PC-3 (cell line): ENCODE results near the gene DYNC2I2. TPM values are rescaled to one million over a fixed set of nuclear protein-coding genes. Genes with fewer than 3 reads are reported as not detected.

ENCODE experiments used
- ATAC-seq: fragments of 200-7000 bp; cut with Tn5 transposase; 2 replicates; pipeline ENCODE4 v1.9.1; 2020; ENCODE audit warnings: mild to moderate bottlenecking, moderate library complexity
- BruUV-seq: library from RNA; stranded (reverse); fragments of 400-500 nt; replicated peaks from 2 replicates; lab custom pipeline; 2021; lab: Mats Ljungman, UMichigan
- CTCF ChIA-PET: fragments of 300-600 bp; sonication (Branson Sonifier 250); formaldehyde crosslinking; loops from one replicate; lab custom pipeline; 2022; ENCODE audit warnings: antibody characterized with exemption; lab: Charles Lee
- POLR2A ChIA-PET: fragments of 300-600 bp; sonication (Branson Sonifier 250); formaldehyde crosslinking; loops from one replicate; lab custom pipeline; 2022; ENCODE audit warnings: antibody characterized with exemption; ENCODE audit not compliant: unreplicated experiment; lab: Charles Lee
- DNase-seq: peaks from one replicate; pipeline ENCODE4 v3.0.0-alpha.2; 2015
- H2AFZ ChIP-seq: fragments of 300-600 bp; sonication (generic); 2 replicates; pipeline ENCODE4 v1.6.0; 2016; ENCODE audit warnings: antibody characterized with exemption, low read length
- H3F3A ChIP-seq: fragments of 300-600 bp; sonication (generic); one replicate; pipeline ENCODE4 v1.6.0; 2017; ENCODE audit warnings: antibody characterized with exemption, low read length, control low read depth, mild to moderate bottlenecking; ENCODE audit not compliant: unreplicated experiment
- H3K27ac ChIP-seq: fragments of 300-600 bp; sonication (generic); 2 replicates; pipeline ENCODE4 v1.5.1; 2016; ENCODE audit warnings: mild to moderate bottlenecking, low read length
- H3K27me3 ChIP-seq: fragments of 300-600 bp; sonication (generic); 2 replicates; pipeline ENCODE4 v1.6.1; 2016; ENCODE audit warnings: low read length, mixed read lengths
- H3K36me3 ChIP-seq: fragments of 300-600 bp; sonication (generic); 2 replicates; pipeline ENCODE4 v1.6.1; 2016; ENCODE audit warnings: low read depth, mixed run types, low read length, mixed read lengths
- H3K4me1 ChIP-seq: fragments of 300-600 bp; sonication (generic); 2 replicates; pipeline ENCODE4 v1.5.1; 2016; ENCODE audit warnings: low read length; ENCODE audit not compliant: insufficient read depth
- H3K4me2 ChIP-seq: fragments of 300-600 bp; sonication (generic); 2 replicates; pipeline ENCODE4 v1.6.0; 2016; ENCODE audit warnings: low read length
- H3K4me3 ChIP-seq: fragments of 300-600 bp; sonication (generic); 2 replicates; pipeline ENCODE4 v1.5.1; 2016; ENCODE audit warnings: mild to moderate bottlenecking, low read length, mixed read lengths
- H3K79me2 ChIP-seq: fragments of 300-600 bp; sonication (generic); 2 replicates; pipeline ENCODE4 v1.6.1; 2017; ENCODE audit warnings: low read length, mixed read lengths
- H3K9ac ChIP-seq: fragments of 300-600 bp; sonication (generic); 2 replicates; pipeline ENCODE4 v1.6.0; 2016; ENCODE audit warnings: mild to moderate bottlenecking, low read length
- H3K9me2 ChIP-seq: fragments of 300-600 bp; sonication (generic); replicated peaks from 2 replicates; pipeline ENCODE4 v1.6.1; 2016; ENCODE audit warnings: mixed run types, low read length, mixed read lengths
- H3K9me3 ChIP-seq: fragments of 300-600 bp; sonication (generic); 2 replicates; pipeline ENCODE4 v1.6.1; 2016; ENCODE audit warnings: low read length, mixed read lengths
- H4K20me1 ChIP-seq: fragments of 300-600 bp; sonication (generic); 2 replicates; pipeline ENCODE4 v1.6.1; 2016; ENCODE audit warnings: low read length, mixed read lengths
- CTCF ChIP-seq: fragments of 300-600 bp; sonication (generic); conservative IDR thresholded peaks from 2 replicates; pipeline ENCODE4 v1.5.1; 2017; ENCODE audit warnings: antibody characterized with exemption, low read depth, mild to moderate bottlenecking, low read length
- EZH2 ChIP-seq: fragments of 300-600 bp; sonication (generic); IDR thresholded peaks from one replicate; pipeline ENCODE4 v1.6.1; 2017; ENCODE audit warnings: antibody characterized with exemption, mild to moderate bottlenecking, low read length; ENCODE audit not compliant: unreplicated experiment
- EZH2phosphoT487 ChIP-seq: fragments of 300-600 bp; sonication (generic); IDR thresholded peaks from 2 replicates; pipeline ENCODE4 v1.6.1; 2018; ENCODE audit warnings: mild to moderate bottlenecking, antibody characterized with exemption, low read length, borderline replicate concordance
- intact Hi-C: fragments of 100-400 bp; cut with micrococcal nuclease; formaldehyde crosslinking; loops from 2 replicates; pipeline ENCODE4 v1.9.0; 2023
- total RNA-seq: library from RNA; depleted of rRNA; stranded (reverse); fragments of >200 nt; gene quantifications from 2 replicates; pipeline ENCODE4 v1.2.3, GENCODE V29; 2014

Gene DYNC2I2
- total RNA-seq, 1 experiment from 2014 or later: 196 TPM

DNA sequence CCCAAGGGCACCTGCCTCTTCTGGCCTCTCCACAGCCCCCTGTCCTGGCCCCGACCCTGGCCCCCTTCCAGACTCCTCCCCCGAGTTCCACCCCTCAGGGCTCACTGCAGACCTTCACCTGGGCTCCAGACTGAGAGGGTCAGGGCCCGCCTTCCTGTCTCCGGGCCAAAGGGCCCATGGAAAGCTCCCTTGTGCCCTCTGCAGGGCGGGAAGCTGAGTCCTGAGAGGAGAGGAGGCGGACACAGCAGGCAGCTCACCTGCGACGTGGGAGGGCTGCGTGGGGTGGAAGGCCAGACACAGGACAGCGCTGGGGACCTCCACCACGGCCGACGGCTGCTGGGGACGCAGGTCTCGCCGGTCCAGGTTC is 20.6 kb downstream of the DYNC2I2 start:
- H3K4me2 ChIP-seq: peak overlapping the region; percentile 77
- no peaks in the 10 kb centered on the region for H3K9me3 ChIP-seq
- H3K27me3 ChIP-seq: no peaks in the 10 kb centered on the region
- no peaks in the 10 kb centered on the region for H3K79me2 ChIP-seq
- DNase-seq (peak; percentile 74), ATAC-seq (peak; percentile 66)
- CTCF ChIA-PET: interaction anchor here (0.5 to 1.2 kb wide), 5 partner anchors 26 to 97 kb away, joined by 3 read pairs; partner anchors contain the start of gene ZDHHC12
- H3K27ac ChIP-seq: peak overlapping the region; percentile 97
- H3K4me1 ChIP-seq: peaks cover 23% of the 10 kb centered on the region
- H2AFZ ChIP-seq: no peak overlapping the region
- no peaks in the 10 kb centered on the region for H3K9me2 ChIP-seq
- H3F3A ChIP-seq: no peaks in the 10 kb centered on the region
- POLR2A ChIA-PET: interaction anchor here (0.6 kb wide), 3 partner anchors 20 to 107 kb away, joined by 4 to 5 read pairs (median 4); no protein-coding TSS in a partner anchor
- H3K9ac ChIP-seq: peak overlapping the region; percentile 79
- no peaks in the 10 kb centered on the region; the same call in 1 of the 2 replicates for H3K36me3 ChIP-seq
- TF ChIP-seq EZH2 (no peak), EZH2phosphoT487 (no peak), CTCF (peak; percentile 42; the same call in 1 of the 2 replicates)
- TSS peak; percentile 18 for BruUV-seq
- intact Hi-C loops: loop anchor here (5.0 kb wide), 1 partner anchor 46 kb away; no protein-coding TSS in a partner anchor
- no peaks in the 10 kb centered on the region for H4K20me1 ChIP-seq
- H3K4me3 ChIP-seq: peak overlapping the region; percentile 43; the same call in 1 of the 2 replicates

GRCh38 chr9:128635266-128636023 is 21.2 kb downstream of the DYNC2I2 start:
- no peaks in the 10 kb centered on the region for H3K27me3 ChIP-seq
- H3K4me2 ChIP-seq: peak overlapping the region; percentile 77
- no peak overlapping the region for H2AFZ ChIP-seq
- H3K4me3 ChIP-seq: peak overlapping the region; percentile 43; the same call in 1 of the 2 replicates
- H3K9me2 ChIP-seq: no peaks in the 10 kb centered on the region
- intact Hi-C loops: loop anchor here (5.0 kb wide), 1 partner anchor 47 kb away; no protein-coding TSS in a partner anchor
- H3F3A ChIP-seq: no peaks in the 10 kb centered on the region
- peak; percentile 74 for TF ChIP-seq CTCF
- TF ChIP-seq EZH2: no peak
- no peak for TF ChIP-seq EZH2phosphoT487
- peaks cover 23% of the 10 kb centered on the region for H3K4me1 ChIP-seq
- peak; percentile 97 for DNase-seq
- no peaks in the 10 kb centered on the region for H4K20me1 ChIP-seq
- H3K27ac ChIP-seq: peak overlapping the region; percentile 97
- ChIA-PET CTCF (interaction anchor here (0.5 to 1.2 kb wide), 6 partner anchors 26 to 98 kb away, joined by 3 to 4 read pairs (median 3); partner anchors contain the start of gene ZDHHC12), POLR2A (interaction anchor here (0.6 kb wide), 4 partner anchors 20 to 107 kb away, joined by 3 to 5 read pairs (median 4); no protein-coding TSS in a partner anchor)
- peak; percentile 84 for ATAC-seq
- H3K36me3 ChIP-seq: no peaks in the 10 kb centered on the region; the same call in 1 of the 2 replicates
- peak overlapping the region; percentile 79 for H3K9ac ChIP-seq
- BruUV-seq: no TSS peak
- no peaks in the 10 kb centered on the region for H3K79me2 ChIP-seq
- no peaks in the 10 kb centered on the region for H3K9me3 ChIP-seq
